Measurements from ENCODE around the gene MLLT3.

Gene MLLT3

DNA sequence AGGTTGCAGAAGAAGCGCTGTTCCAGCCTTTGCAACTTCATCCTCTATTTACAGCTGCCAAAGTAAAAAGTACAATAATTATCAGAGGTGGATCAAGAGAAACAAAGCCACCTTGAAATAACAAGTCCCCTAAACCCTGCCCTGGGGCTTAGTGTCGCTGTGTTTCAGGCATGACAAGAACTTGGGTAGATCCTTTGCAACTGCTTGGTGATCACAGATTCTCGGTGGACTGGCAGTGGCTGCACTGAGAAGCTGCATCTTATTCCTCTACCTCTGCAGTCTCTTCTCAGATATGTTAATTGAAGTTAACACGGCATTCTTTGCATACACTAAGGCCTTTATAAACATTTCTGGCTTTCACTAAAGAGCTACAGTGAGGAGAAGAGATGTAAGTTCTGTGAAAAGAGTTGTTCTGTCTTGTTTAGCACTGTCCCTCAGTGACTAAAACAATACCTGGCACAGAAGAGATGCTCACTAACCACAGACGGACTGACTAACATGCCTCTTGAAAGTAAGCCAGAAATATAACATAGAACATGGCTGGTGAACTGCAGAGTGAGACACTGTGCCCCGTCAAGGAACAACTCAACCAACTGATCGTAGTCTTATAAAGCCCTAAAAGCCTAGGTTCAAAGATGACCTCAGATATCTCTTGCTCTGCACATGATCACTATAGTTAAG is 144.2 kb downstream of the MLLT3 start:
- DNase-seq: no peak

DNA sequence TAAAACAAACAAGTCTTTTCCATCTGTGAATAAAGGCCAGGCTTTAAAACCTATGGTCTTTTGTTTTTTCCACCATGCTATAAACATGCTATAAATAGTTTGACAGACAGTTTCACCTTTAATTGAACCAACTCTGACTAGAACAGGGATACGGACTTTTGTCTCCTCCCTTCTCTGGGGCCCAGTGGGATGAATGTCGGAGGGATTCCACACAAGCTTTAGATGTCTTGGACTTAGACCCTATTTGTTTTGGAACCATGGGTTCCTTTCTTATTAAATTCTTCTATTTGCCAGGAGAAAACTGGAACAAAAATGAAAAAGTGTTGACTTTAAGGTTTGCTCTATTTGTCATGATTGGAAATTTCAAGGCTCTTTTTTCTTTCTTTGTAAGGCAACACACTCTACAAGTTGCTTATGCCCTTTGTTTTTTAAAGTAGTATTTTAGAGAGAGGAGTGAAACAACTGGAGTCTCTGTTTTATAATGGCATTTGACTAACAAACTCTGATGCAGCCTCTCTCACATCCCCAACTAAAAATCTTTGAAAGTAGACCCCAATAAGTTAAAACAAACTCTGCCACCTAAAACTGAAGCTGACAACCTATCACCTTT is 145.3 kb downstream of the MLLT3 start:
- DNase-seq: no peak

DNA sequence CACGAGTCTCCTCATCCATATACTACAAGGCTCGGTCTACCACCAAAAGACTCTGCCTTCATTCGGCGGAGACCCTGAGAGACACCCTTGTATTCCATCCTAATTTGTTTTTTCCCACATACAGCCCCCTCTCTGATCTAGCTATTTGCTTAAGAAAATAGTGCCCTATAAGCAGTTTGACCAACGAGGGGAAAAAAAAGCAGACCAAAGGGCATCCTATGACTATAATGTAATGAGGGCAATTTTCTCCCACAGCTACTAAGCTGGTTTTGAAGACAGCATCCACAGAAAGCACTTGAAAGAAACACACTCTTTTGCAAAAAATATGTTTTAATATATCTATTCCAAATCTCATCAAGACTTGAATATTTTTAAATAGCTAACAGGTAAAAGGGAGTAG is 147.8 kb downstream of the MLLT3 start:
- DNase-seq: no peak

DNA sequence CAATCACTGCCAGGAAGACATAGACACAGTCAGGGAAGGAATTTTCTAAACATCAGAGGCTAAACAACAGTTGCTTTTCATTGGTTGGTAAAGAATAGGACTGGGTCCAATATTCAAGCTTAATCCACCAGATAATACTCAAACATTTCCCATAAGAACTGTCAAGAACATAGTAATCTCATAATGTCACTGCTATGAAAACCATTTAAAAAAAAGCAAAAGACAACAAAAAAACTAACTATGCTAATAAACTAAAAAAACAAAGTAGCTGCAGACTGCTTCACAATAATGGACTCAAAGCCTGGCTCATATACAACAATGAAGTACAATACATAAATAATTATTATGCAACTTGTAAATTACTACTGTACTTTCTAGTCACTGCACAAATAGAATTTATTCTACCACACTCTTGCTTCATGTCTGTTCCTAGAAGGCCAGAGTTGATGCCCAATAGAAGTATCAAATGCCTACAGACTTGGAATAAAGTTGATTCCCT is 148.7 kb downstream of the MLLT3 start:
- no peak for DNase-seq

DNA sequence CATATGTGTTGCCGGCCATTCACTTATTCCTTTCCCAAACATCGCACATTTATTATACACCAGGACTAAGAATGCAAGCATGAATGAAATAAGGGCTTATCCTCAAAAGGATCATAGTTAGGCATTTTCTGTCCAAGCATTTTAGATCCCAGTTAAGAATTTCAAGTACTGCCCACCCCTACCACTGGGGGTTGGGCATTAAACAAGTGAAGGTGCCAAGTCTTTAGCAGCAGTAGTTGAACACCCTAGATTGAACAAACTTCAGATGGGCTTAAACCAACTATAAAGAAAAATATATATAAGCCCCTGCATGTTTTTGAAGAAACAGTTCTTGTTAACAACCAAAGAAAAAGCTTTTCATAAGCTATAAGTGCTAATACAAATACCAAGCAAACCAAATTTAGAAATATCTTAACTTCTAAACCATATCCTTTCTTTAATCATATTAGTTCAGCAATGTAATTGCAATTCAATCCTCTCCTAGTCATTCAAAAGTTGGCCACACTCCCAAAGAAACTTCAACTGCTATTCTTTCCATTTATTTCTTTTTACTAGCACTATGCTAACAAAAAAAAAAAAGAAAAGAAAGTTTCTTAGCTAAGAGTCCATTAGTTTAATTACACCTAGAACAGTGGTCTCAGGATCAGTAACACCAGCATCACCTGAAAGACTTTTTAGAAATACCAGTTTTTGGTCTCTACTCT is 149.8 kb downstream of the MLLT3 start:
- no peak for DNase-seq

DNA sequence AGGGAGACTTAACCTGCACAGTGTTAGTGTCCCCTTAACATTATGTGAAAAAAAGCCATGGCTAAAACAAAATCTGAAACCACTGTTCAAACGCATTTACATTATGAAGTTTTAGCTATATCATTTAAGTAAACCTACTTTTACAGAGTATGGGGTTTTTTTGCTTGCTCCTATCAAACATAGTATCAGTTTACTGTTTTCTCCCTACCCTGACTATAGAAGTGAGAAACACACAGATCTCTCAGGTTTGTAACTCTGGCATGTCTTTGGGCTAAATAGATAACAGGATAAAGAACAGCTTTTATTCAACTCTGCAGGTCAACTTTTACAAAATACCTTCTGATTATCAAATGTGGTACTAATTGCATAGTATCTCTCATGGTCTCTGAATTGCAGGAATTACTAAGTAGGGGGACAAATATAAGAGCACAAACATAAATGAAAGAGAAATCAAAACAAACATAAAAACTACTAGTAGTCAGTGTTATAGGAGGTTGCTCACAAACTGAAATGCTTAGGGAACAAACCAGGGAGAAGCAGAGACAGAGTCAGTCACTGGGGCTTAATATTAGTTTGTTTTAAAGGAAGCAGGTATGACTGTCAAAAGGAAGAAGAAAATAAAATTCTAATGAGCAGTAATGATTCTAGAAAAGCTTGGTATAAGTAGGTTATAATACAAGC is 155.8 kb downstream of the MLLT3 start:
- no peak for DNase-seq

DNA sequence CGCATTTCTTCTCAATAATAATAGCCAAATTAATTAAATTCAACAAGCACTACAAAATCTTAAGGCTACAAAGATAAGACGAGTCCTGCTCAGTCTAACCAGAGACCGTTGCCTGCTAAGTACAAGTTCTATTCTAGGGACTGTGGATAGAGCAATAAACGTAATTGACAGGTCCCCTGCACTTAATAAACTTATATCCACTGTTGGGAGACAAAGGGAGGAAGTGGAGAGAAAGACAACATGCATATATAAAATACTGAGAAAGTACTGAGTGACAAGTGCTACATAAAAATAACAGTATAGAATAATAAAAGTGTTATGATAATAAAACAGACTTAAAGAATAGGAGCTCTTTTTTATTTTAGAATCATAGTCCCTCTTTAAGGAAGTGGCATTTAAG is 158.1 kb downstream of the MLLT3 start:
- no peak for DNase-seq

DNA sequence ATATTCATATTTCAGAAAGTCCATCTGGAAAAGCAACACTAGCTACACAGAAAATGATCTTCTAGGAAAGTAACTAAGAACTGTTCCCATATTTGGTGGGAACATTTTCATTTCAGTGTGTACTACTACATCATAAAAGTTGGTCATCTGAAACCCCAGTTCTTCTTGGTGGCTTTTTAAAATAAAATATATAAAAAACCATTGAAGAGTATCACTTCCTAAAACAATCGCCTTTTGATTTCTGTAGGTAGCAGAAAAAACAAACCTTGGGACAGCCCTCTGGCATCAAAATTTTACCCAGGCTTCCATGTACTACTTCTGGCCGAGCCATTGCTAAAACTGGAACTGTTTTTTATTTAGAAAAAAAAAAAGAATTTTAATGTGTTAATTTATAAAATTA is 158.5 kb downstream of the MLLT3 start:
- DNase-seq: no peak

DNA sequence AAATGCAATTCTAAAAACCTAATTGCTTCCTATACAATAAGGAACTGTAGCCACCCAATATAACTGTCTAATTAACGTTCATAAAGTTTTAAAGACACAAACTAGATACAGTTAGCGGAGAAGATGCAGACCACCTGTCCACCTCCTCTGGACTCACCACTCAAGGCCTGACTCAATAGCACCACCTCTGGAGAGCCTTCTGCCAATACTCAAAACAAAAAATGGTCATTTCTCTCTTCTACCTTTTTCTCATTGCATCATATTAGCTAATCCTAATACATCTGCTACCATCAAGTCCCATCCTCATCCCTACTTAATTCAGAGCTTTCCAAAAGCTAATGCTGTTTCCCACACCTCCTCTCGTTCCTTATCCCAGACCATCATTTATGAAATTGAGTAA is 159.9 kb downstream of the MLLT3 start:
- no peak for DNase-seq

DNA sequence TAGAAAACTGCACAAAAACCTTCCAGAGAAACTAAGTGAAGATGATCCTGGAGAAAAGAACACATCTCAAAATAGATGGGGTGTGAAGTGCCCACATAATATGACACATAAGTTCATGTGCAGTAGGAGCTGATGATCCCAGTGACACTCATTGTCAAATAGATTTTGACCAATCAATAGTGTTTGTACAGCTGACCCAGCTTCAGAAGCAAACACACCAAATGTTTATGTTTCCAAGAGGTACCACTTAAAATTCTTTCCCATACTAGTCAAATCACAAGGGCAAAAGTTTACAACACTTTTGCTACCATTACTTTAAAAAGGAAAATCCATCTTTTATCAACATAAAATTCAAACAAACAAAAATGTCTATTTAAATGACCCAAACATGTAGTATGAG is 175.0 kb downstream of the MLLT3 start:
- no peak for DNase-seq

DNA sequence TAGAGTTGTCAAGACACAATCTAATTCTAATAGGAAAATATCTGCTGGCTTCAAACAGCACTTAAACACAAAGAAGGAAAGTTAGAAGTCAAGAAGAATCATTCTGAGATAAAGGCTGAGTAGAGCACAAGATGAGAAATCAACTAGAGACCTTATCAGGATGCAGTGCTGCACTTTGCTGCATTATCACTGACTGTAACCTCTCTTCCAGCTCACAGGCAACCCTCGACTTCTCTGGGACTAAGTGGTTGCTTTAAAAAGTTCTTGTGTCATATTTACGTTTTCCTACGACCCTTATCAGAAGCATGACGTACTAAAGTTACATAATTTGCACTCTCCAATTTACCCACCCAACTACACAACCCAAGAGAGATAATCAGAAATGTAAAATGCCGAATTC is 176.1 kb downstream of the MLLT3 start:
- no peak for DNase-seq

DNA sequence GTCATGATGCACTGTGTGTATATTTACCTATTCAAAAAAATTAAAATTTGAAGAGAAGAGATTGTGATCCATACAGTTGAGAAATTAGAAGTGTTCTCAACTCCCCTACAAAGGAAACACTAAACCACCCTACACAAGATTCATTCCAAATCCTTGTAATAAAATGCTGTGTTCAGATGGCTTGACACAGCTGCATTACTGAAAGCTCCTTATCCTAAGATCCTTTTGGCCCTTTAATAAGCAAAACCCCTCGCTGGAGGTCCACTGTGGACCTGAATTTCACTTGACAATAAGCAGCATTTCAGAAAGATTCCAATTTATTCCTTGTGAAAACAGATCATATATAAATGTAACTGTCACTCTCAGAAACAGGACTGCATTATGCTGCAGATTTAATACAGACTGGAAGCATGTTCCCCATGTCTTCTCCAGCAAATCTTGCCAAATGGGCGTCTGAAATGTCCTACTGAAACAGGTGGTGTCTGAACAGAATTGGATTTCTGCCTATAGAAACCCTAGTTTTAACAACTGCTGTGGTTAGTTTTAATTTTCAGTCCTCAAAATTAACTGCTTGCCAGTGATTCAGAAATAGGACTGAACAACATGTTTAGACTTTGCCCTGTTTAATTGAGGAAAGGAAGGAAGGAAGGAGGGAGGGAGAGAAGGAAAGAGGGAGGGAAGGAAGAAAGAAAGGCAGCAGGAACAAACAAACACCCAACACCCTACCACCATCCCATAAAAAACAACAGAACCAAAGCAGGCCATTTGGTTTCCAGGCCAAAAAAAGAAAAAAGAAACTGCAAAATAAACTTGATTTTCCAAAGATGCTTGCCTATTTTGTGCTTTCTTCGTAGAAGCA is 179.6 kb downstream of the MLLT3 start:
- DNase-seq: peak in 3 of 56 donors; percentile 7 to 16 (median 9)

DNA sequence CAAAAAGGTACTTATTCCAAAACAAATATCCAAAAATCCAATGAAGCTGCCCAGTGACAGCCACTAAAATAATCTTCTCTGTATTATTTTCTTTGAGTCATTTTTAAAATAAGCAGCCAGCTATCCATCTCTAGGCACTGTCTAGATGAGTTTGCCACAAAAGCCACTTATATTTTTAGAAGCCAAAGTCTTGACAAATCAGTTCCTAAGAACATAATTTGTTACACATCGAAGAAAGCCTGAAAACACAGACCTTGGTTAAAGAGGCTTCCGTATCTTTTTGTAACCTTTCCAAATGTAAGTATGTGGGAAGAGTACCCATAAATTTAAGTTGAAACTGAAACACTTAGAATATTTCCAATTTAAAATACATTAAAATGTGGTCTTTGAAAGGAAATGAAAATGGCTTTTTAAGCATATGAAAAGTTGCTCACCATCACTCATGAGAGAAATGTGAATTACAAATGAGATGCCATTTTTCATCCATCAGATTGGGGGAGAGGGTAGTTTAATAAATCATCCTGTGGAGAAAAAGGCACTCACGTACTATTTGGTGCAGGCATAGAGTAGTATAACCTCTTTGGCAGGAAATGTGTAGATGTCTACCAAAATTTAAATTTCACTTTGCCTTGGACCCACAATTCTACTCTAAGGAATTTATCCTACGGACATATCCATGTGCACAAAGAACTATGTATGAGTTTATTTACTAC is 180.4 kb downstream of the MLLT3 start:
- DNase-seq: no peak

DNA sequence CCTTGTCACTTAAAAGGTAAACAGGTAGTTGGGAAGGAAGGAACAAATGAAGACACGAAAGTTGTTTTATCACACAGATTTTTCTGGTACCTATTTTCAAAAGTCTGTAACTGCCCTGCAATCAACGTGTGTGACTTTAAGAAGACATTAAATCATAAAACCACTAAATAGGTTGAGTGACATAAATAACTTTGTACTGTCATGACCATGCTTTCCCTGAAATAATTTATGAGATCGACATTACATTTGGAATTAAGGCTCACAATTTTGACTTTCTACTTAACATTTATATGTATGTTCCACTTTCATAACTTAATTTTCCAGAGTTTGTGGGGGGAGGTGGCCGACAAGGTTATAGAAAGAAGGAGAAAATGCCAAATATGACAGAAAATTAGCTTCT is 181.1 kb downstream of the MLLT3 start:
- no peak for DNase-seq

DNA sequence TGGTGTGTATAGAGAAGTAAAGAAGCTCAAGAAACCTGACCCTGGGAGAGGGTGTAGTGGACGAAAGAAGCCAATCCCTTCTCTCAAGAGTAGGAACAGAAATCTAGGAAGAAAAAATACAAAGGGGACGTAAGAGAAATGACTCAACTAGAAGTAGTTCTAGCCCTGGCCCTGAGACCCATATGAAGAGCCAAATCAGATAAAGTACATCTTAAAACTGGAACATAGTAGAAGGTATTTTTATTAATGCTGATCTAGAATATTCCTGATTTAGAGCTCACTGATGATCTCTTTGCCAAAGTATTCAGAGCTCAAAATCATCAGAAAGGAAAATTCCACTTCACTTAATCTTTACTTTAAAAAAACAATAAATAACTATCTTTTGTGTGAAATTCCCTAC is 184.8 kb downstream of the MLLT3 start:
- no peak for DNase-seq

DNA sequence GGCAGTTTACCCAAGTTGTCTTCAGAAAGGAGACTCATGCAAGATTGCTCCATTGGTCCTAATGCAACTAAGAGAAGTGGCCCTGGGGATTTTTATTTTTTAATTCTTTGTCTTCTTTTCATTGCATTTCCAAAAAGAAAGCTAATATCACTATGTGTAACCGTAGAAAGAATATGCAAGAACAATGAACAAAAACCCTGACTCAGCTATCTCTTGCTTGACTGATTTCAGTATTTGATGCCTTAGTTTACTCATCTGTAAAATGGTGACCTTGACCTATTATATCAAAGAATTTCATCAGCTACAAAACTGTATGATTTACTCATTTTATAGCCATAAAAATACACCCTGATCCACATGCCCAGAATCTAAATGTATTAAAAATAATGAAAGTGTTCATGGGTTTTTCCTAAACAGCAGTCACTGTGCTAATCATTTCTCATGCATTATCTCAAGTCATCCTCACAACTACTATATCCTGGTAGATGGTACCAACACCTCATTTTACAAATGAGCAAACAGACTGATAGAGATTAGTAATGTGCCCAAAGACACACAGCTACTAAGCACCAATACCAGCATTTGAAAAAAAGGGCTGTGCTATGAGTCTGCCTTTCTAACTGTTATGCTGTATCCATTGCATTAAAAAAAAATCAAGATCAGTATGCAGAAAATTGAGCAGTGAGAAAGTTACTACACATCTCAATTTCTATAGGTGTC is 185.7 kb downstream of the MLLT3 start:
- no peak for DNase-seq

DNA sequence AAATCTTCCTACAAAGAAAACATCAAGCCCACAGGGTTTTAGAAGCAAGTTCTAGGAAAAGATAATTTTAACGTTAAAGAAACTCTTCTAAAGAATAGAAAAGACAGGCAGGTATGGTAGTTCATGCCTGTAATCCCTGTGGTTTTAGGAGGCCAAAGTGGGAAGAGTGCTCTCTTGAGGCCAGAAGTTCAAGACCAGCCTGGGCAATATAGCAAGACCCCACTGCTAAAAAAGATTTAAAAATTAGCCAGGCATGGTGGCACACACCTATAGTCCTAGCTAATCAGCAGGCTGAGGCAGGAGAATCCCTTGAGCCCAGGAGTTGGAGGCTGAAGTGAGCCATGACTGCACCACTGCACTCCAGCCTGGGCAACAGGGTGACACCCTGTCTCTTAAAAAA is 193.3 kb downstream of the MLLT3 start:
- DNase-seq: no peak

DNA sequence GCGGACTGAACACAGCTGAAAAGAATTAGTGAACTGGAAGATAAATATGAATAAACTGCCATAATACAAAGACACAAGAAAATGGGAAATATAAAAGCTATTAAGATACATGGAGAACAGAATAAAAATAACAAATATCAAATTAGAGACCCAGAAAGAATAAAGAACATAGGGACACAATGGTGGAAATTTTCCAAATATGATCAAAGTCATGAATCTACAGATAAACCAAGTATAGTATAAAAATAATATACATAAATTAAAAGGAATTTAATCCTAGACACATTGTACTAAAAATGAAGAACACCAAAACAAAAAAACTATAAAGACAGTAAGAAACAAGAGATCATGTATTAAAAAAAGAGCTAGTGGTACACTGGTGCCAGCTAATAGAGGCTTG is 194.9 kb downstream of the MLLT3 start:
- no peak for DNase-seq

DNA sequence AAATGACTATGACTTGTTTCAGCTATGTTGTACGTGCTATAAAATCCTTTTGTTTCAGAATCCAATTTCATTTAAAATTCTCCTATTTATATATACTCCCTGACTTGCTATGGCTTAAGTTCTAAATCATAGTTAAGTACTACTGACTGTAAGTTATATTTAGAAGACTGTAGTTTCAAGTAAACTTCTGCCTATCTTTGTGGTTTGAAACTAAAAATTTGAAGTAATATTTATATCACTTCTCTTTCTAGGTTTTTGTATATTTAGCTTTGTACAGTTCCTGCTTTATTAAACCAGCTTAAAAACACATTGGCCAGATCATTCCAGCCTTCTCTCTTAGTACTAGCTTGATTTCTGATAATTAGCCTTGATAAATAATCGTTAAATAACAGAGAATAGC is 196.3 kb downstream of the MLLT3 start:
- no peak for DNase-seq

DNA sequence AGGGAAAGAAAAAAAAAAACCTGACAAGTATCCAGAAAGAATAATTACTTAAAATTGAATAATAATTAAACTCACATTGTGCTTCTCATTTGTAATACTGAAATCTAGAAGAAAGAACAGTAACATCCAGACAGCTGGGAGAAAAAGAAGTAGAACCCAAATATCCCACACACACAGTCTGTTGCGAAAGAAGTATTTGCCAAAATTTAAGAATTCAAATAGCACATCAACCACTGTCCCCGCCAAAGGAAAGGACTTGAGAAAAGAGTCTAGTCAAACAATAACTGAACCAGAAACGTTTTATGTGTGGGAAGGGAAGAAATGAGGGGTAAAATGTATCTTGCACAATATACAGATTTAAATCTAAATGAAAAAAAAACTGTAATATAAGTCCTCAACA is 202.8 kb downstream of the MLLT3 start:
- peak in 1 of 56 donors; percentile 7 for DNase-seq

Data from amygdala (tissue), 56 donors.